ENCODE data around the gene TRIM61. TPM values are rescaled to one million over a fixed set of nuclear protein-coding genes. Genes with fewer than 3 reads are reported as not detected.

TRIM61 gene
- polyA plus RNA-seq, 1 donor from 2014 or later: not detected

GRCh38 chr4:165011403-165011802, 33.9 kb upstream of the TRIM61 start:
- no peaks in the 10 kb centered on the region for H3K9me3 ChIP-seq (ENCODE audit: low read length)
- H3K27ac ChIP-seq (ENCODE audit: low read length): no peak overlapping the region
- no peaks in the 10 kb centered on the region for H3K79me2 ChIP-seq (replicated peaks; ENCODE audit: insufficient read depth, low read length)
- H3K36me3 ChIP-seq (ENCODE audit: insufficient read depth, low read length): no peaks in the 10 kb centered on the region
- H2AFZ ChIP-seq (ENCODE audit: low read depth, low read length): no peak overlapping the region
- H3F3A ChIP-seq (ENCODE audit: insufficient read depth, low read length, poor library complexity, severe bottlenecking): no peaks in the 10 kb centered on the region
- H4K20me1 ChIP-seq (ENCODE audit: insufficient read depth): no peaks in the 10 kb centered on the region
- H3K9ac ChIP-seq (ENCODE audit: low read length): no peak overlapping the region
- H3K27me3 ChIP-seq (ENCODE audit: insufficient read depth, low read depth, low read length): no peaks in the 10 kb centered on the region
- no peak overlapping the region for H3K4me3 ChIP-seq (ENCODE audit: low read length)
- no peaks in the 10 kb centered on the region for H3K9me2 ChIP-seq (ENCODE audit: insufficient read depth, low read length)
- H3K4me2 ChIP-seq (ENCODE audit: low read length): no peak overlapping the region
- TF ChIP-seq MXI1 (conservative IDR thresholded peaks at IDR 0.05; ENCODE audit: poor library complexity, severe bottlenecking): no peak
- TF ChIP-seq, protein P1, sequence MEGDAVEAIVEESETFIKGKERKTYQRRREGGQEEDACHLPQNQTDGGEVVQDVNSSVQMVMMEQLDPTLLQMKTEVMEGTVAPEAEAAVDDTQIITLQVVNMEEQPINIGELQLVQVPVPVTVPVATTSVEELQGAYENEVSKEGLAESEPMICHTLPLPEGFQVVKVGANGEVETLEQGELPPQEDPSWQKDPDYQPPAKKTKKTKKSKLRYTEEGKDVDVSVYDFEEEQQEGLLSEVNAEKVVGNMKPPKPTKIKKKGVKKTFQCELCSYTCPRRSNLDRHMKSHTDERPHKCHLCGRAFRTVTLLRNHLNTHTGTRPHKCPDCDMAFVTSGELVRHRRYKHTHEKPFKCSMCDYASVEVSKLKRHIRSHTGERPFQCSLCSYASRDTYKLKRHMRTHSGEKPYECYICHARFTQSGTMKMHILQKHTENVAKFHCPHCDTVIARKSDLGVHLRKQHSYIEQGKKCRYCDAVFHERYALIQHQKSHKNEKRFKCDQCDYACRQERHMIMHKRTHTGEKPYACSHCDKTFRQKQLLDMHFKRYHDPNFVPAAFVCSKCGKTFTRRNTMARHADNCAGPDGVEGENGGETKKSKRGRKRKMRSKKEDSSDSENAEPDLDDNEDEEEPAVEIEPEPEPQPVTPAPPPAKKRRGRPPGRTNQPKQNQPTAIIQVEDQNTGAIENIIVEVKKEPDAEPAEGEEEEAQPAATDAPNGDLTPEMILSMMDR (IDR thresholded peaks at IDR 0.05; ENCODE audit: poor library complexity, severe bottlenecking): no peak
- TF ChIP-seq POLR2AphosphoS5 (IDR thresholded peaks at IDR 0.05): no peak
- no peak for TF ChIP-seq SMC3 (conservative IDR thresholded peaks at IDR 0.05; ENCODE audit: poor library complexity)
- TF ChIP-seq RAD21 (conservative IDR thresholded peaks at IDR 0.05): no peak
- TF ChIP-seq, protein P2, sequence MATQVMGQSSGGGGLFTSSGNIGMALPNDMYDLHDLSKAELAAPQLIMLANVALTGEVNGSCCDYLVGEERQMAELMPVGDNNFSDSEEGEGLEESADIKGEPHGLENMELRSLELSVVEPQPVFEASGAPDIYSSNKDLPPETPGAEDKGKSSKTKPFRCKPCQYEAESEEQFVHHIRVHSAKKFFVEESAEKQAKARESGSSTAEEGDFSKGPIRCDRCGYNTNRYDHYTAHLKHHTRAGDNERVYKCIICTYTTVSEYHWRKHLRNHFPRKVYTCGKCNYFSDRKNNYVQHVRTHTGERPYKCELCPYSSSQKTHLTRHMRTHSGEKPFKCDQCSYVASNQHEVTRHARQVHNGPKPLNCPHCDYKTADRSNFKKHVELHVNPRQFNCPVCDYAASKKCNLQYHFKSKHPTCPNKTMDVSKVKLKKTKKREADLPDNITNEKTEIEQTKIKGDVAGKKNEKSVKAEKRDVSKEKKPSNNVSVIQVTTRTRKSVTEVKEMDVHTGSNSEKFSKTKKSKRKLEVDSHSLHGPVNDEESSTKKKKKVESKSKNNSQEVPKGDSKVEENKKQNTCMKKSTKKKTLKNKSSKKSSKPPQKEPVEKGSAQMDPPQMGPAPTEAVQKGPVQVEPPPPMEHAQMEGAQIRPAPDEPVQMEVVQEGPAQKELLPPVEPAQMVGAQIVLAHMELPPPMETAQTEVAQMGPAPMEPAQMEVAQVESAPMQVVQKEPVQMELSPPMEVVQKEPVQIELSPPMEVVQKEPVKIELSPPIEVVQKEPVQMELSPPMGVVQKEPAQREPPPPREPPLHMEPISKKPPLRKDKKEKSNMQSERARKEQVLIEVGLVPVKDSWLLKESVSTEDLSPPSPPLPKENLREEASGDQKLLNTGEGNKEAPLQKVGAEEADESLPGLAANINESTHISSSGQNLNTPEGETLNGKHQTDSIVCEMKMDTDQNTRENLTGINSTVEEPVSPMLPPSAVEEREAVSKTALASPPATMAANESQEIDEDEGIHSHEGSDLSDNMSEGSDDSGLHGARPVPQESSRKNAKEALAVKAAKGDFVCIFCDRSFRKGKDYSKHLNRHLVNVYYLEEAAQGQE (IDR thresholded peaks at IDR 0.05; ENCODE audit: borderline replicate concordance): no peak
- no peak for TF ChIP-seq EZH2 (IDR thresholded peaks at IDR 0.05; ENCODE audit: borderline replicate concordance, insufficient read depth, low read length, poor library complexity, severe bottlenecking)
- TF ChIP-seq TAF1 (IDR thresholded peaks at IDR 0.05; ENCODE audit: low read depth): no peak
- no peak for TF ChIP-seq EP300 (conservative IDR thresholded peaks at IDR 0.05; ENCODE audit: poor library complexity, severe bottlenecking)

- Histone ChIP-seq H3K27me3 (ENCODE audit: insufficient read depth, low read depth, low read length) (no peaks in the 10 kb centered on the region), H3K79me2 (replicated peaks; ENCODE audit: insufficient read depth, low read length) (no peaks in the 10 kb centered on the region), H3K4me2 (ENCODE audit: low read length) (no peak overlapping the region), H4K20me1 (ENCODE audit: insufficient read depth) (no peaks in the 10 kb centered on the region), H3K4me3 (ENCODE audit: low read length) (no peak overlapping the region), H3K9me3 (ENCODE audit: low read length) (no peaks in the 10 kb centered on the region), H3K9me2 (ENCODE audit: insufficient read depth, low read length) (no peaks in the 10 kb centered on the region), H3K9ac (ENCODE audit: low read length) (no peak overlapping the region), H3K36me3 (ENCODE audit: insufficient read depth, low read length) (no peaks in the 10 kb centered on the region), H2AFZ (ENCODE audit: low read depth, low read length) (no peak overlapping the region), H3K27ac (ENCODE audit: low read length) (no peak overlapping the region), H3F3A (ENCODE audit: insufficient read depth, low read length, poor library complexity, severe bottlenecking) (no peaks in the 10 kb centered on the region)
- no peak for TF ChIP-seq RAD21 (conservative IDR thresholded peaks at IDR 0.05)
- TF ChIP-seq MXI1 (conservative IDR thresholded peaks at IDR 0.05; ENCODE audit: poor library complexity, severe bottlenecking): no peak
- TF ChIP-seq SMC3 (conservative IDR thresholded peaks at IDR 0.05; ENCODE audit: poor library complexity): no peak
- no peak for TF ChIP-seq EP300 (conservative IDR thresholded peaks at IDR 0.05; ENCODE audit: poor library complexity, severe bottlenecking)
- TF ChIP-seq, protein P1 (IDR thresholded peaks at IDR 0.05; ENCODE audit: poor library complexity, severe bottlenecking): no peak
- TF ChIP-seq EZH2 (IDR thresholded peaks at IDR 0.05; ENCODE audit: borderline replicate concordance, insufficient read depth, low read length, poor library complexity, severe bottlenecking): no peak
- TF ChIP-seq, protein P2 (IDR thresholded peaks at IDR 0.05; ENCODE audit: borderline replicate concordance): no peak
- no peak for TF ChIP-seq POLR2AphosphoS5 (IDR thresholded peaks at IDR 0.05)
- no peak for TF ChIP-seq TAF1 (IDR thresholded peaks at IDR 0.05; ENCODE audit: low read depth)
Measured at GRCh38 chr4:165010991-165011390, 33.5 kb upstream of the TRIM61 start.
